ENCODE results near the gene PDE7B.
"Not testable (repeated sequence)": the region's sequence is repeated elsewhere in the genome, so short reads cannot be mapped to it uniquely, and the experiment has no call there.

DNA sequence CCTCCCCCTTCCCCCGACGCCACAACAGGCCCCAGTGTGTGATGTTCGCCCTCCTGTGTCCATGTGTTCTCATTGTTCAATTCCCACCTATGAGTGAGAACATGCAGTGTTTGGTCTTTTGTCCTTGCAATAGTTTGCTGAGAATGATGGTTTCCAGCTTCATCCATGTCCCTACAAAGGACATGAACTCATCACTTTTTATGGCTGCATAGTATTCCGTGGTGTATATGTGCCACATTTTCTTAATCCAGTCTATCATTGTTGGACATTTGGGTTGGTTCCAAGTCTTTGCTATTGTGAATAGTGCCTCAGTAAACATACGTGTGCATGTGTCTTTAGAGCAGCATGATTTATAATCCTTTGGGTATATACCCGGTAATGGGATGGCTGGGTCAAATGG lies 287.6 kb downstream of the PDE7B start:
- TF ChIP-seq, protein P1, sequence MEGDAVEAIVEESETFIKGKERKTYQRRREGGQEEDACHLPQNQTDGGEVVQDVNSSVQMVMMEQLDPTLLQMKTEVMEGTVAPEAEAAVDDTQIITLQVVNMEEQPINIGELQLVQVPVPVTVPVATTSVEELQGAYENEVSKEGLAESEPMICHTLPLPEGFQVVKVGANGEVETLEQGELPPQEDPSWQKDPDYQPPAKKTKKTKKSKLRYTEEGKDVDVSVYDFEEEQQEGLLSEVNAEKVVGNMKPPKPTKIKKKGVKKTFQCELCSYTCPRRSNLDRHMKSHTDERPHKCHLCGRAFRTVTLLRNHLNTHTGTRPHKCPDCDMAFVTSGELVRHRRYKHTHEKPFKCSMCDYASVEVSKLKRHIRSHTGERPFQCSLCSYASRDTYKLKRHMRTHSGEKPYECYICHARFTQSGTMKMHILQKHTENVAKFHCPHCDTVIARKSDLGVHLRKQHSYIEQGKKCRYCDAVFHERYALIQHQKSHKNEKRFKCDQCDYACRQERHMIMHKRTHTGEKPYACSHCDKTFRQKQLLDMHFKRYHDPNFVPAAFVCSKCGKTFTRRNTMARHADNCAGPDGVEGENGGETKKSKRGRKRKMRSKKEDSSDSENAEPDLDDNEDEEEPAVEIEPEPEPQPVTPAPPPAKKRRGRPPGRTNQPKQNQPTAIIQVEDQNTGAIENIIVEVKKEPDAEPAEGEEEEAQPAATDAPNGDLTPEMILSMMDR (tag by site-specific recombination; IDR thresholded peaks at IDR 0.05): not testable (repeated sequence)
- TF ChIP-seq, protein P2, sequence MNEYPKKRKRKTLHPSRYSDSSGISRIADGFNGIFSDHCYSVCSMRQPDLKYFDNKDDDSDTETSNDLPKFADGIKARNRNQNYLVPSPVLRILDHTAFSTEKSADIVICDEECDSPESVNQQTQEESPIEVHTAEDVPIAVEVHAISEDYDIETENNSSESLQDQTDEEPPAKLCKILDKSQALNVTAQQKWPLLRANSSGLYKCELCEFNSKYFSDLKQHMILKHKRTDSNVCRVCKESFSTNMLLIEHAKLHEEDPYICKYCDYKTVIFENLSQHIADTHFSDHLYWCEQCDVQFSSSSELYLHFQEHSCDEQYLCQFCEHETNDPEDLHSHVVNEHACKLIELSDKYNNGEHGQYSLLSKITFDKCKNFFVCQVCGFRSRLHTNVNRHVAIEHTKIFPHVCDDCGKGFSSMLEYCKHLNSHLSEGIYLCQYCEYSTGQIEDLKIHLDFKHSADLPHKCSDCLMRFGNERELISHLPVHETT (tag by site-specific recombination; IDR thresholded peaks at IDR 0.05): not testable (repeated sequence)
- TF ChIP-seq, protein P3, sequence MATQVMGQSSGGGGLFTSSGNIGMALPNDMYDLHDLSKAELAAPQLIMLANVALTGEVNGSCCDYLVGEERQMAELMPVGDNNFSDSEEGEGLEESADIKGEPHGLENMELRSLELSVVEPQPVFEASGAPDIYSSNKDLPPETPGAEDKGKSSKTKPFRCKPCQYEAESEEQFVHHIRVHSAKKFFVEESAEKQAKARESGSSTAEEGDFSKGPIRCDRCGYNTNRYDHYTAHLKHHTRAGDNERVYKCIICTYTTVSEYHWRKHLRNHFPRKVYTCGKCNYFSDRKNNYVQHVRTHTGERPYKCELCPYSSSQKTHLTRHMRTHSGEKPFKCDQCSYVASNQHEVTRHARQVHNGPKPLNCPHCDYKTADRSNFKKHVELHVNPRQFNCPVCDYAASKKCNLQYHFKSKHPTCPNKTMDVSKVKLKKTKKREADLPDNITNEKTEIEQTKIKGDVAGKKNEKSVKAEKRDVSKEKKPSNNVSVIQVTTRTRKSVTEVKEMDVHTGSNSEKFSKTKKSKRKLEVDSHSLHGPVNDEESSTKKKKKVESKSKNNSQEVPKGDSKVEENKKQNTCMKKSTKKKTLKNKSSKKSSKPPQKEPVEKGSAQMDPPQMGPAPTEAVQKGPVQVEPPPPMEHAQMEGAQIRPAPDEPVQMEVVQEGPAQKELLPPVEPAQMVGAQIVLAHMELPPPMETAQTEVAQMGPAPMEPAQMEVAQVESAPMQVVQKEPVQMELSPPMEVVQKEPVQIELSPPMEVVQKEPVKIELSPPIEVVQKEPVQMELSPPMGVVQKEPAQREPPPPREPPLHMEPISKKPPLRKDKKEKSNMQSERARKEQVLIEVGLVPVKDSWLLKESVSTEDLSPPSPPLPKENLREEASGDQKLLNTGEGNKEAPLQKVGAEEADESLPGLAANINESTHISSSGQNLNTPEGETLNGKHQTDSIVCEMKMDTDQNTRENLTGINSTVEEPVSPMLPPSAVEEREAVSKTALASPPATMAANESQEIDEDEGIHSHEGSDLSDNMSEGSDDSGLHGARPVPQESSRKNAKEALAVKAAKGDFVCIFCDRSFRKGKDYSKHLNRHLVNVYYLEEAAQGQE (tag by site-specific recombination; IDR thresholded peaks at IDR 0.05): not testable (repeated sequence)
- TF ChIP-seq ZNF621 (tag by site-specific recombination; IDR thresholded peaks at IDR 0.05); ZNF658 (tag by site-specific recombination; IDR thresholded peaks at IDR 0.05); ZNF266 (tag by site-specific recombination; IDR thresholded peaks at IDR 0.05; ENCODE audit: low read depth); ZSCAN30 (tag by site-specific recombination; IDR thresholded peaks at IDR 0.05); ZNF335 (tag by site-specific recombination; conservative IDR thresholded peaks at IDR 0.05): not testable (repeated sequence)
- TF ChIP-seq, protein P4, sequence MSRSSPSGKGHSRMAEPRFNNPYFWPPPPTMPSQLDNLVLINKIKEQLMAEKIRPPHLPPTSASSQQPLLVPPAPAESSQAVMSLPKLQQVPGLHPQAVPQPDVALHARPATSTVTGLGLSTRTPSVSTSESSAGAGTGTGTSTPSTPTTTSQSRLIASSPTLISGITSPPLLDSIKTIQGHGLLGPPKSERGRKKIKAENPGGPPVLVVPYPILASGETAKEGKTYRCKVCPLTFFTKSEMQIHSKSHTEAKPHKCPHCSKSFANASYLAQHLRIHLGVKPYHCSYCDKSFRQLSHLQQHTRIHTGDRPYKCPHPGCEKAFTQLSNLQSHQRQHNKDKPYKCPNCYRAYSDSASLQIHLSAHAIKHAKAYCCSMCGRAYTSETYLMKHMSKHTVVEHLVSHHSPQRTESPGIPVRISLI (tag by site-specific recombination; IDR thresholded peaks at IDR 0.05): not testable (repeated sequence)

Data from HEK293 (cell line).